ENCODE measurements around the gene PARD3.

Gene PARD3

GRCh38 chr10:34205452-34205851 lies 609.6 kb downstream of the PARD3 start:
- no CpG with 5 or more reads among the region's 5 CpGs for WGBS (ENCODE audit: extremely low coverage, insufficient coverage, insufficient read length)
- no peak overlapping the region for H3K27ac ChIP-seq (ENCODE audit: low read depth, low read length)
- H3K14ac ChIP-seq (ENCODE audit: low read length), result no peak overlapping the region
- no peak overlapping the region for H4K91ac ChIP-seq (ENCODE audit: low read depth, low read length)
- H3K4ac ChIP-seq (ENCODE audit: low read depth, low read length), result no peak overlapping the region
- no peaks in the 10 kb centered on the region for H3K79me1 ChIP-seq (ENCODE audit: low read length)
- H2BK12ac ChIP-seq (ENCODE audit: low read length), result no peak overlapping the region
- no peak for DNase-seq
- no peak overlapping the region for H3K4me2 ChIP-seq (ENCODE audit: low read length)
- no peaks in the 10 kb centered on the region for H3K27me3 ChIP-seq (ENCODE audit: insufficient read depth, low read length)
- H3K23ac ChIP-seq (ENCODE audit: low read length), result no peak overlapping the region
- no peak overlapping the region for H2BK120ac ChIP-seq (ENCODE audit: insufficient read depth, low read length, poor library complexity)
- no peak overlapping the region for H4K8ac ChIP-seq (ENCODE audit: low read depth, low read length)
- no peaks in the 10 kb centered on the region for H3K9me3 ChIP-seq (ENCODE audit: insufficient read depth, low read depth, low read length)
- H3K9ac ChIP-seq (ENCODE audit: low read length), result no peak overlapping the region
- no peak overlapping the region for H3K4me3 ChIP-seq (ENCODE audit: low read depth, low read length)
- no peaks in the 10 kb centered on the region for H3K36me3 ChIP-seq (ENCODE audit: control insufficient read depth in 1 of 2, insufficient read depth in 2 of 2, low read length in 2 of 2)
- no peaks in the 10 kb centered on the region for H3K4me1 ChIP-seq (ENCODE audit: control insufficient read depth in 1 of 2, insufficient read depth in 2 of 2, low read length in 2 of 2)
- no peak overlapping the region for H2AFZ ChIP-seq (ENCODE audit: insufficient read depth, low read length, poor library complexity)
- no peaks in the 10 kb centered on the region for H3K79me2 ChIP-seq (ENCODE audit: control insufficient read depth, insufficient read depth, low read length, poor library complexity)
- H4K12ac ChIP-seq (ENCODE audit: low read depth, low read length), result no peak overlapping the region
- no peak overlapping the region for H2AK5ac ChIP-seq (ENCODE audit: low read length)
- no peak overlapping the region for H2BK5ac ChIP-seq (ENCODE audit: low read depth, low read length, poor library complexity)
- no peak overlapping the region for H3K18ac ChIP-seq (ENCODE audit: low read length)

GRCh38 chr10:34203966-34204630 lies 611.0 kb downstream of the PARD3 start:
- DNase-seq, result no peak
- H3K23ac ChIP-seq (ENCODE audit: low read length), result no peak overlapping the region
- H4K12ac ChIP-seq (ENCODE audit: low read depth, low read length), result no peak overlapping the region
- WGBS (ENCODE audit: extremely low coverage, insufficient coverage, insufficient read length), result no CpG with 5 or more reads among the region's 7 CpGs
- H2BK120ac ChIP-seq (ENCODE audit: insufficient read depth, low read length, poor library complexity), result no peak overlapping the region
- no peak overlapping the region for H3K18ac ChIP-seq (ENCODE audit: low read length)
- no peak overlapping the region for H4K8ac ChIP-seq (ENCODE audit: low read depth, low read length)
- no peaks in the 10 kb centered on the region for H3K9me3 ChIP-seq (ENCODE audit: insufficient read depth, low read depth, low read length)
- no peak overlapping the region for H3K9ac ChIP-seq (ENCODE audit: low read length)
- no peak overlapping the region for H3K4me3 ChIP-seq (ENCODE audit: low read depth, low read length)
- H3K4me1 ChIP-seq (ENCODE audit: control insufficient read depth in 1 of 2, insufficient read depth in 2 of 2, low read length in 2 of 2), result no peaks in the 10 kb centered on the region
- H3K27ac ChIP-seq (ENCODE audit: low read depth, low read length), result no peak overlapping the region
- no peak overlapping the region for H2BK12ac ChIP-seq (ENCODE audit: low read length)
- no peak overlapping the region for H2AK5ac ChIP-seq (ENCODE audit: low read length)
- H3K79me2 ChIP-seq (ENCODE audit: control insufficient read depth, insufficient read depth, low read length, poor library complexity), result no peaks in the 10 kb centered on the region
- no peak overlapping the region for H2AFZ ChIP-seq (ENCODE audit: insufficient read depth, low read length, poor library complexity)
- no peak overlapping the region for H3K14ac ChIP-seq (ENCODE audit: low read length)
- H3K36me3 ChIP-seq (ENCODE audit: control insufficient read depth in 1 of 2, insufficient read depth in 2 of 2, low read length in 2 of 2), result no peaks in the 10 kb centered on the region
- H4K91ac ChIP-seq (ENCODE audit: low read depth, low read length), result no peak overlapping the region
- no peaks in the 10 kb centered on the region for H3K79me1 ChIP-seq (ENCODE audit: low read length)
- H3K27me3 ChIP-seq (ENCODE audit: insufficient read depth, low read length), result no peaks in the 10 kb centered on the region
- H3K4ac ChIP-seq (ENCODE audit: low read depth, low read length), result no peak overlapping the region
- H3K4me2 ChIP-seq (ENCODE audit: low read length), result no peak overlapping the region
- no peak overlapping the region for H2BK5ac ChIP-seq (ENCODE audit: low read depth, low read length, poor library complexity)

GRCh38 chr10:34200355-34200901 lies 614.7 kb downstream of the PARD3 start:
- no peak overlapping the region for H2AK5ac ChIP-seq (ENCODE audit: low read length)
- H3K14ac ChIP-seq (ENCODE audit: low read length), result no peak overlapping the region
- no CpG with 5 or more reads among the region's 4 CpGs for WGBS (ENCODE audit: extremely low coverage, insufficient coverage, insufficient read length)
- no peak overlapping the region for H2BK12ac ChIP-seq (ENCODE audit: low read length)
- H3K27me3 ChIP-seq (ENCODE audit: insufficient read depth, low read length), result no peaks in the 10 kb centered on the region
- H4K8ac ChIP-seq (ENCODE audit: low read depth, low read length), result no peak overlapping the region
- H2AFZ ChIP-seq (ENCODE audit: insufficient read depth, low read length, poor library complexity), result no peak overlapping the region
- H3K27ac ChIP-seq (ENCODE audit: low read depth, low read length), result no peak overlapping the region
- no peaks in the 10 kb centered on the region for H3K36me3 ChIP-seq (ENCODE audit: control insufficient read depth in 1 of 2, insufficient read depth in 2 of 2, low read length in 2 of 2)
- no peak overlapping the region for H3K23ac ChIP-seq (ENCODE audit: low read length)
- H3K4me1 ChIP-seq (ENCODE audit: control insufficient read depth in 1 of 2, insufficient read depth in 2 of 2, low read length in 2 of 2), result no peaks in the 10 kb centered on the region
- no peaks in the 10 kb centered on the region for H3K9me3 ChIP-seq (ENCODE audit: insufficient read depth, low read depth, low read length)
- H3K4me2 ChIP-seq (ENCODE audit: low read length), result no peak overlapping the region
- H3K18ac ChIP-seq (ENCODE audit: low read length), result no peak overlapping the region
- H3K9ac ChIP-seq (ENCODE audit: low read length), result no peak overlapping the region
- DNase-seq, result no peak
- H4K12ac ChIP-seq (ENCODE audit: low read depth, low read length), result no peak overlapping the region
- no peak overlapping the region for H3K4ac ChIP-seq (ENCODE audit: low read depth, low read length)
- no peak overlapping the region for H4K91ac ChIP-seq (ENCODE audit: low read depth, low read length)
- H3K4me3 ChIP-seq (ENCODE audit: low read depth, low read length), result no peak overlapping the region
- no peaks in the 10 kb centered on the region for H3K79me2 ChIP-seq (ENCODE audit: control insufficient read depth, insufficient read depth, low read length, poor library complexity)
- no peaks in the 10 kb centered on the region for H3K79me1 ChIP-seq (ENCODE audit: low read length)
- no peak overlapping the region for H2BK5ac ChIP-seq (ENCODE audit: low read depth, low read length, poor library complexity)
- no peak overlapping the region for H2BK120ac ChIP-seq (ENCODE audit: insufficient read depth, low read length, poor library complexity)

- WGBS (ENCODE audit: extremely low coverage, insufficient coverage, insufficient read length), result no CpG with 5 or more reads among the region's 2 CpGs
Observed at GRCh38 chr10:34198953-34199352, 616.1 kb downstream of the PARD3 start.

More at GRCh38 chr10:34198953-34199352, 616.1 kb downstream of the PARD3 start:
- Histone ChIP-seq H3K23ac (ENCODE audit: low read length) (no peak overlapping the region), H2BK12ac (ENCODE audit: low read length) (no peak overlapping the region), H3K79me2 (ENCODE audit: control insufficient read depth, insufficient read depth, low read length, poor library complexity) (no peaks in the 10 kb centered on the region), H3K4me2 (ENCODE audit: low read length) (no peak overlapping the region), H3K36me3 (ENCODE audit: control insufficient read depth in 1 of 2, insufficient read depth in 2 of 2, low read length in 2 of 2) (no peaks in the 10 kb centered on the region), H4K91ac (ENCODE audit: low read depth, low read length) (no peak overlapping the region), H3K14ac (ENCODE audit: low read length) (no peak overlapping the region), H2BK120ac (ENCODE audit: insufficient read depth, low read length, poor library complexity) (no peak overlapping the region), H4K8ac (ENCODE audit: low read depth, low read length) (no peak overlapping the region), H3K18ac (ENCODE audit: low read length) (no peak overlapping the region), H4K12ac (ENCODE audit: low read depth, low read length) (no peak overlapping the region), H3K79me1 (ENCODE audit: low read length) (no peaks in the 10 kb centered on the region), H3K4me1 (ENCODE audit: control insufficient read depth in 1 of 2, insufficient read depth in 2 of 2, low read length in 2 of 2) (no peaks in the 10 kb centered on the region), H3K27me3 (ENCODE audit: insufficient read depth, low read length) (no peaks in the 10 kb centered on the region), H3K27ac (ENCODE audit: low read depth, low read length) (no peak overlapping the region), H3K9ac (ENCODE audit: low read length) (no peak overlapping the region), H3K4ac (ENCODE audit: low read depth, low read length) (no peak overlapping the region), H3K4me3 (ENCODE audit: low read depth, low read length) (no peak overlapping the region), H2AK5ac (ENCODE audit: low read length) (no peak overlapping the region), H3K9me3 (ENCODE audit: insufficient read depth, low read depth, low read length) (no peaks in the 10 kb centered on the region), H2BK5ac (ENCODE audit: low read depth, low read length, poor library complexity) (no peak overlapping the region), H2AFZ (ENCODE audit: insufficient read depth, low read length, poor library complexity) (no peak overlapping the region)
- DNase-seq, result no peak

Data from trophoblast cell (in vitro differentiated cells and primary cell).